Effector CD8-positive, alpha-beta T cell (primary cell): ENCODE measurements around the gene RAP1GAP2.
A peak's percentile ranks its signal among the peaks of the same experiment; 100 is the strongest.

Experiments used
- DNase-seq: peaks from one replicate; lab custom pipeline; 2025; lab: John Stamatoyannopoulos, UW

RAP1GAP2 gene

GRCh38 chr17:2786176-2786881 lies 9.9 kb upstream of the RAP1GAP2 start:
- DNase-seq, result peak; percentile 83

GRCh38 chr17:2789700-2790099 lies 6.5 kb upstream of the RAP1GAP2 start:
- no peak for DNase-seq

DNA sequence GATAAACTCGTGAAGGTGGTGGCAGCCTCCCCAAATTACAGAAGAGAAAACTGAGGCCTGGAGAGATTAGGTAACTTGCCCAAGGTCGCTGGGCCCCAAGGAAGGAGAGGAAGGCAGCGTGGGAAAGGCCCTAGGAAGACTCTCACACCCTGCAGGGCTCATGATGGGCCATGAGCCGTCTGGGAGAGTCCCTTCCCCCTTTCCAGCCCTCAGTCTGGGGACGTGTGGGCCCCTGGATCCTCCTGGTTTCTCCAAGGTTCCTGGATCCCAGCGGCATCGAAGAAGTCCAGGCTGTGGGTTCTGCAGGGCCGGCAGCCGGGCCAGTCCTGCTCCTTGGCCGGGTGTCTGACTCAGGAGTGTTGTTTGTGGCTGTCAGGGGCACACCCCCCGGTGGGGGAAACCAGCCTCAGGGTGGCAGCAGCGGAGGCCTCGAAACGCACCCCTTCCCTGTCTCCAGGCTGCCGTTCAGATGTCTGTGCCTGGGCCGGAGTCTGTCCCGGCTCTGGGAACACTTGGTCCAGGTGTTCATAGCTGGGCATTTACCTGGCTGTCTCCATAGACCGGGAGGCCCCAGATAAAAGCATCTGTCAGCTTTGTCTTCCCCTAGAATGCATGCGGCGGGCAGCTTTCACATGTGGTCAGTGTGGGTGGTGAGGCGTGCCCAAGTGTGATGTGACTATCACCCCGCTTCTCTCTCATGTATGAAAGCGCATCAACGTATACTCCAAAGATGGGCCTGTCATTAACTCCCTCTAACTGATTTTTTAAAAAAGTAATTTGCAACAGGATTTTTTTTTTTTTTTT lies 3.7 kb upstream of the RAP1GAP2 start:
- peak; percentile 13 for DNase-seq

GRCh38 chr17:2794111-2794803 lies 2.0 kb upstream of the RAP1GAP2 start:
- no peak for DNase-seq

DNA sequence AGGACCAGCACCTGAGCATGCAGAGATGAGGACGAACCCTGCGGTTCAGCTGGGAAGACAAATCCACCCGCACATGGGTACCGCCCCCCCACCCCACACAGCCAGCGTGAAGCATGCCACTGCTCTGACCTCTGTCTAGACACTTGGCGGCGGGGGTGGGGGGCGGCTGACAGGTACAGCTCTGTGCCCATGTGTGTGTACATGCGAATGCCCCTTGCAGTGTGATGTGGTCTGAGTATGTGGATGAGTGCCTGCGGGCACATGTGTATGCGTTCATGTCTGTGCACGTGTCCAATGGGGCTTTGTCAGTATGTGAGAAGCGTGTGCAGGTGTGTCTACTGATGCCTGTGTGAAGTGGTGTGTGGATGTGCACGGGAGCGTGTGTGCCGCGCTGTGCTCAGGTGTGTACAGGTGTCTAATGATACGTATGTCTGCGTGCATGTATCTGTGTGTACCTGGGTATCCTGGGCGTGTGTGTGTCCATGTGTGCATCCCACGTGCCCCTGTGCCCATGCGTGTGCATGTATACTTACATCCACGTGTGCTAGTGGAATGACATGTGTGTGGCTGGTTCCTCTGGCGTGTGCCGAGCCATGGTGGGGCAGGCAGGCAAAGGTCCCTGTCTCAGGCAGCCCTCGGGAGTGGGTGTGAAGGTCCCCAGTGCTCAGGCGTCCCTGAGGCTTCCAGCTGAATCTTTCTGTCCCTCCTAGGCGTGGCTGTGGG lies 636 bp upstream of the RAP1GAP2 start:
- DNase-seq, result no peak

DNA sequence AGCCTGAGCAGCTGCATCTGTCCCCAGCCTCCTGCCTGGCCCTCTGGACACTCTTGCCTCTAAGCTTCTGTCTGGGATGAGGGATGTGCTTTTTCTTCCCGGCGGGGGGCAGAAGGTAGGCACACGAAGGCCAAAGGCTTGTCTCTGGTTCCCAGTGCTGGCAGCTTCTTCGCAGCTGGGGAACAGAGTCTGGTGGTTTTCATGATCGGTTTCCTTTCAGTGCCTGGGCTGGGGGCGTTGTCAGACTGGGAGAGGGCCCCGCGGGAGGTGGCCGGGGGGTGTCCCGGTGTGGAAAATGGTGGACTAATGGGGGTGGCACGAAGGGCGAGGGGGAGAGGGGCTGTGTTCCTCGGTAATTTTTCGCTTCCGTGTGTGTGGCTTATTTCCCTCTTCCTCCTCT lies 988 bp downstream of the RAP1GAP2 start:
- no peak for DNase-seq

GRCh38 chr17:2797637-2798036 lies 1.4 kb downstream of the RAP1GAP2 start:
- no peak for DNase-seq

DNA sequence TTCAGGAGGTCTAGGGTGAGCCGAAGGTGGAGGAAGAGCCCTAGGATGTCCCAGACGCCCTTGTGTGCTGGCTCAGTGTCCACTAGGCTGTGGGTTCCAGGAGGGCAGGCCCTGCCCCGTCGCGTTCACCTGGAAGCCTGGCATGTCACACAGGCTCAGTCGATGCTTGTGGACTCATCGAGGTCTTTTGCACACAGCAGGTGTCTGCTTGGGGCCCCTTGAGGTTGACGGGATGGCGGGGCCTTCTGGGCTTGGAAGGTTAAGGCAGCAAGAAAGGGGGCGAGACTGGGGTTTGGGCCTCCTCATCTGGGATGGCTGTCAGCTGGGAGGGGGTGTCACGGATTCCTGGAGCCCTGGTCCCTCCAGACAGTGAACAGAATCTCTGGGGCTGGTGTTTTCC lies 1.9 kb downstream of the RAP1GAP2 start:
- DNase-seq, result no peak

DNA sequence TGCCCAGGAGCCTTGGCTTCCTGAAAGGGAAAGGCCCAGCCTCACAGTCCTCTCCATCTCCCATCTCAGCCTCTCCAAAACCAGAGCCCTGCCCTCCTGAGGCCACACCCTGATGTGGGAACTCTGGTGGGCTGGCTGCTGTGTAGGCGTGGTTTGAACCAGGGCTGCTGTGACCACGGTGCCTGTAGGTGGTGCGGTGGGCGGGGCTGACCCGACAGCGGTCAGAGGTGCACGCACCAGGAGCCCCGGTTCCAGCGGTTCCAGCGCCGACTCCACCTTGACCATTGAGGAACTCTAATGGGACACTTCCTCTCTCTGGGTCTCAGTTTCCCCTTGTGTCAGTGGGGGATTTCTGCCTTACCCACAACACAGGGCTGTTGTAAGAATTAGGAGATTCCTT lies 2.4 kb downstream of the RAP1GAP2 start:
- DNase-seq, result no peak

- DNase-seq, result no peak
These were observed 3.4 kb downstream of the RAP1GAP2 start for GRCh38 chr17:2799653-2800052.

- no peak for DNase-seq
These were observed 4.1 kb downstream of the RAP1GAP2 start for GRCh38 chr17:2800367-2800766.

- DNase-seq, result no peak
These were observed 5.6 kb downstream of the RAP1GAP2 start for GRCh38 chr17:2801841-2802240.

DNA sequence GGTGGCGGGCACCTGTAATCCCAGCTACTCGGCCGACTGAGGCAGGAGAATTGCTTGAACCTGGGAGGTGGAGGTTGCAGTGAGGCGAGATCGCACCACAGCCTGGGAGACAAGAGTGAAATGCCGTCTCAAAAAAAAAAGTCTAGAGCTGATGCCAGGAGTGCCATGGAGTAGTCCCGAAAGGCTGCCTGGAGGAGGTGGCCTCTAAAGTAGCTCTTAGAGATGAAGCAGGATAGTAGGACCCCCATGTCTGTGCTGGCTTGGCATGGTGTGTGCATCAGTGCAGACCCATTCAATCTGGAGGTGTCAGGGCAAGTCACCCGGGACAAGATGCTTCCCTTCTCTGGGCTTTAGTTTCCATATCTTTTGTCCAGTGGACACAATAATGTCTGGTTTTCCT lies 6.3 kb downstream of the RAP1GAP2 start:
- DNase-seq, result no peak

DNA sequence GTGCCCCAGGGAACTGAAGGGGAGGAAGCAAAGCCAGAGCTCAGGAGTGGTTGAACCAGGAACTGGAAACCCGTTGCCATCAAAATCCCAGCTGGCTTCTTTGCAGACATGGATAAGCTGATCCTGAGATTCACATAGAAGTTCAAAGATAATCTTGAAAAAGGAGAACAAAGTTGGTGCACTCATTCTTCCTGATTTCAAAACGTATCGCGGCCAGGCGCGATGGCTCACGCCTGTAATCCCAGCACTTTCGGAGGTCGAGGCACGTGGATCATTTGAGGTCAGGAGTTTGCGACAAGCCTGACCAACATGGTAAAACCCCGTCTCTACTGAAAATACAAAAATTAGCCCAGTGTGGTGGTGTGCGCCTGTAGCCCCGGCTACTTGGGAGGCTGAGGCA lies 7.1 kb downstream of the RAP1GAP2 start:
- DNase-seq, result no peak

- DNase-seq, result no peak
These were observed 7.7 kb downstream of the RAP1GAP2 start for GRCh38 chr17:2803971-2804370.

DNA sequence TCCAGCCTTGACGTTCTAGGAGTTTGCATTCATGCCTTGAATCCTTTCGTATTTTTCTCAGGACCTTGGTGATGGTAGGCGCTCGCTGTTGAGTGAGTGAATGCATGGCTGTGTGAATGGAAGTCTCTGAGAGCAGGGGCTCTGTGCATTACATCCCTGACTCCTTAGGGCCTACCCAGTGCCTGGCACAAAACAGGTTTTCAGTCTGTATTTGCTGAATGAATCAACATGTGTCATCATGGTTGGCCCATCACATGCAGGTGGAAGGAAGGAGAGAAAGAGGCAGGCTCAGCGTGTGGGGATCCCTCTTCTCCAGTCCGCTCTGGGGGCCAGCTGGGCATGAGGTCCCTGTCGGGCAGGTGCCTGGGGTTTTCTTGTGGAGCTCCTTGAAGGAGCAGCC lies 8.7 kb downstream of the RAP1GAP2 start:
- DNase-seq, result no peak

DNA sequence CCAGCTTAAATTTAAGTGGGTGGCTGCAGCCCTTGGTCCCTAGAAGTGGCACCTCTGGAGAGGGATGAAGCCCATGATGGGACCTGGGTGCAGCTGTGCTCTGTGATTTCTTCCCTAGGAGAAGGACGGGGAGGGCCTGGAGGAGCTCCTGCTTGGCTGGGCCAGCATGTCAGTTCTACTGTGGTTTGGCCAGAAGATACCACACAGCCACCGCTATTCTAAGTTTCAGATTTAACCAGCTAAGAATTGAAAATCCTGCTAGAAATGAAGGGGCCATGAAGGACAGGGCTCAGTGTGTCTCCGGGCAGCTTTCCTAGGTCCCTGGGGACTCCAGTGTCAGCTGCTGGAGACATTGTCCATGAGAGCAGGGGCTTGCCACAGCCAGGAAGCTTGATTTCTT lies 9.7 kb downstream of the RAP1GAP2 start:
- DNase-seq, result no peak

DNA sequence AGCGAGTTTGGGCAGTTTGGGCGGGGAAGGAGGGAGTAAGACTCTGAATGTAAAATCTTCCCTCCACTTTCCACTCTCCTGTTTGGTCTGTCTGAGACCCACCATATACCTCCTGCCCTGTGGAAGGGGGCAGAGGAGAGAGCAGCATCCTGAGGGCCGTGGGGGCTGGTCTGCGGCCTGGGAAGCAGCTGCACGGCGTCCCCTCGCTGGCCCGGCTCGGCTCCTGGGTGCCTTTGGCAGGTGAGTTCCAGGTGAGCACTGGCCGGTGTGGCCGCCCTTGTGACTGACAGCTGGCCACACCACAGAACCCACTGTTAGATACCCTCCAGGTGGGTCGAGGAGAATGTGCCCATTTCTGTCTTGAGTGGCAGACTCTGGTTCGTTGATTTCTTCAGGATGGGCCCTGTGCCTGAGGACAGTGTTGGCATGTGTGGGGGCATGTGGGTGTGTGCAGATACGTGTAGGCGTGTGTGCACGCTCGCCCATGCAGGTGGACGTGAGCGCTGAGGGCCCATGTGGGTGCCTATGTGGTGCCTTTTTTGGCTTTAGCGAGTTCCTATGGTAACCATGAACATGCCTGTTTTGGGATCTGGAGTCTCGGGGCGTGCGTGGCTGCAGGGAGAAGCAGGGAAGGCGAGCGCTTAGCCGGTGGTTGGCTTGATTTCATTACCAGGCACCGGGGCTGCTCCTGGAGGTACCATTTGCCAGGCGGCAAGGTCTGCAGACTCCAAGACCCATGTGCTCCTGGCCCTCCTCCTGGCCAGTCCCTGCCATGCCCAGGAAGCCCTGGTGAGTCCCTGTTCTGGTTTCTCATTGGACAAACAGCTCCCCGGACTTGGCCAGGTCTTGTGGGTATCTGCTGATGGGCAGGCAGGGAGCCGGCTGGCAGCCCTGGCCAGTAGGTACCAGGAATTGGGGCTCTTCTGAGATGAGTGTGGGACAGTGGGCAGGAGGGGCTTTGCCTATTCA lies 12.4 kb downstream of the RAP1GAP2 start:
- no peak for DNase-seq

DNA sequence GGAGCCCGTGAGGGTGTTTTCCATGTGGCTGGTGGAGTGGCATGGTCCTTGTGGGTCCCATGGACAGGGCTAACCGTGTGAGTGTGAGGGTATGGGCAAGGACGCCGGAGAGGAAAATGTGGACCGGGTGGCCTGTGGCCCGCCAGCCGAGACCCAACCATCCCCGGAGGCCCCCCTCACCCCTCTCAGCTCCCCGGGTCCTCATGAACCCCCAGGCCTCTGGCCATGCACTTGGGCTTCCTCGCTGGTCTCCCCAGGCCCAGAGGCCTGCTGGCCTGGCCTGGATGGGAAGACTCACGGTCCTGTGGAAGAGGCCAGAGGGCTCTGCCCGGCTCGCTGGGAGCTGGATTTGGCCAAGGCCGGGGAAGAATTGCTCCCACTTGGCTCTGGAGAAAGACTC lies 13.1 kb downstream of the RAP1GAP2 start:
- no peak for DNase-seq

- no peak for DNase-seq
These were observed 17.8 kb downstream of the RAP1GAP2 start for GRCh38 chr17:2814049-2814448.
